WERI-Rb-1 (cell line): ENCODE results near the gene METTL16.

Experiments used
- DNase-seq: peaks from one replicate; pipeline ENCODE4 v3.0.0-alpha.2; 2020
- H3K27ac ChIP-seq: fragments of 250-450 bp; sonication (Bioruptor Pico); 2 replicates; pipeline ENCODE4 v1.5.1; 2020; ENCODE audit warnings: mild to moderate bottlenecking, moderate library complexity
- H3K27me3 ChIP-seq: fragments of 250-450 bp; sonication (Bioruptor Pico); 2 replicates; pipeline ENCODE4 v1.5.1; 2021; ENCODE audit warnings: mild to moderate bottlenecking, low read depth, moderate library complexity; ENCODE audit not compliant: insufficient read depth, severe bottlenecking
- H3K36me3 ChIP-seq: fragments of 250-450 bp; sonication (Bioruptor Pico); 2 replicates; pipeline ENCODE4 v1.5.1; 2020; ENCODE audit warnings: mild to moderate bottlenecking, moderate library complexity
- H3K4me3 ChIP-seq: 2 replicates; pipeline ENCODE4 v1.5.1; 2011; ENCODE audit warnings: low read depth, mild to moderate bottlenecking, control low read depth, low read length
- H3K9me3 ChIP-seq: fragments of 250-450 bp; sonication (Bioruptor Pico); 2 replicates; pipeline ENCODE4 v1.5.1; 2021; ENCODE audit warnings: mild to moderate bottlenecking, moderate library complexity; ENCODE audit not compliant: severe bottlenecking
- CTCF ChIP-seq: IDR thresholded peaks from 2 replicates; pipeline ENCODE4 v1.5.1; 2011; ENCODE audit warnings: low read depth, mild to moderate bottlenecking, control low read depth, inconsistent platforms, low read length

METTL16 gene

DNA sequence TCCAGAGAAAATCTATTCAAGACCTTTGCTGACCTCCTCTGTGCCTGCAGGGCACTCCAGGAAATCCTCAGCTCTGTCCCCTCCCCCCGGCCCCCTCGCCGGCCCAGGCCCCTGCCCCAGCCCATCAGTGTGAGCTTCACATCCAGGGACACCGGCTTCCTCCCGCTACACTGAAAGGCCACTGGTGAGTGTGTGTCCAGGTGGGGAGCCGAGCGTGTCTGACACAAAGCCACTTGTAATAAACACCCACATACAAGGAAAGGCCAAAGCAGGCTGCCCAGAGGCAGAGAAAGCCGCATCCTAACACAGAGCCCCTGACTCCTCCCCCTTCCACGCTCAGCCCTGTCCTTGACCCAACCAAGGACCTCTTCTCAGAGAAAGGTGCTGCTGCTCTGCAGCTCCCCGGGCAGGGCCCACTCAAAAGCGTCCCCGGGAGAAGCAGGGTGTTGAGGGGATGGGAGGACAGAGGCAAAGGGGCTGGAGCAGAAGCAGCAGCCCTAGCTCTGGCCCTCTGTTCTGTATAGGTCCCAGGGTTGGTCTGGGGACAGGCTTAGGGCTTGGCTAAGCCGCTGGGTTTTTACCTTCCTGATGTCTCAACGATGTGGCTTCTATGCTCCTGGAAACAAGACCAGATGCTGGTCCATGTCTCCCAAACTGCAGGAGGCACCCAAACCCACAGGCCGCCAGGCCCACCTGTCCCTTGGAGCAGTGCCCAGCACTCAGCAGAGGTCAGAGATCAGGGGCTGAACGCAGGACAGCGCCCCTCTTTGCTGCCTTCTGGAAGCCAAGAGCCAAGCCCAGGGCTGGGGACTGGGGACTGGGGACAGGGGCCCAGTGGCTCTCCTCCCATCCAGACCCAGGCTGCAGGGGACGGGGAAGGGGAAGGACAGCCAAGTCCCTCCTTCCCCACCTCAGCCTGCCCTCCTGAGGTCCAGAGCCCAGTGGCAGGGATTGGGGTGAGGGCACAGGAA is 126.2 kb downstream of the METTL16 start:
- Histone ChIP-seq H3K27ac (peak overlapping the region; percentile 65), H3K9me3 (no peaks in the 10 kb centered on the region), H3K27me3 (no peaks in the 10 kb centered on the region), H3K36me3 (peaks cover 24% of the 10 kb centered on the region), H3K4me3 (no peak overlapping the region)
- TF ChIP-seq CTCF, result no peak
- peak; percentile 56 for DNase-seq

DNA sequence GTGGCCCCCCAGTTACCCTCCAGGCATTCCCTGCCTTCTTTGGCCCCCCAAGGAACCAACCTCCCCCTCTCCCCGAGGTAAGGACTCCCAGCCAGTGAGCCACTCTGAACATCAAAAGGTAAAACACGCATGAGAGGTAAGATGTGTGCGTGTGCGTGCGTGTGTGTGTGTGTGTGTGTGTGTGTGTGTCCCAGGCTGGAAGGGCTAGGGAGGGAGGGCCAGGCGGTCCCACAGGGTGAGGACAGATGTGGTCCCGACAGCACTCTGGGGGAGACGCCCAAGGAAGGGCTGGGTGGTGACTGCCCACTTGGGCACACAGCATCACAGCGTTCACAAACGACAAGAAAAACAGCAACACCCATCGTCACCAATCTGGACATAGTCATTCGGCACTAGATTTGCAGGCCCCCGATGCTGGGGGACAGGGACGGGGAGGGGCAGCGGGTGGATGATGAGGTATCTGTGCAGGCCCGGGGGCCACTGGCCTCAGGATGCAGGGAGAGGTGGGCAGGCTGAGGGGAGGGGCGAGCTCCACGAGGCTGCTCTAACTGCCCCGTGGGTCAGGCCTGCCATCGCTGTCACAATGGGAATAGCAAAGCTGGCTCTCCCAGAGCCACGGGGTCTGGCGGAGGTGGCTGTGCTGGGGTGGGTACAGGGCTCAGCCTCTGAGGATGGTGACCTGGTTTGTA is 127.1 kb downstream of the METTL16 start:
- H3K27ac ChIP-seq, result peak overlapping the region; percentile 65
- H3K27me3 ChIP-seq, result no peaks in the 10 kb centered on the region
- H3K9me3 ChIP-seq, result no peaks in the 10 kb centered on the region
- DNase-seq, result no peak
- peaks cover 30% of the 10 kb centered on the region for H3K36me3 ChIP-seq
- no peak for TF ChIP-seq CTCF
- H3K4me3 ChIP-seq, result no peak overlapping the region

GRCh38 chr17:2383628-2384167 is 128.0 kb downstream of the METTL16 start:
- no peaks in the 10 kb centered on the region for H3K27me3 ChIP-seq
- peaks cover 39% of the 10 kb centered on the region for H3K36me3 ChIP-seq
- no peak for TF ChIP-seq CTCF
- H3K27ac ChIP-seq, result peak overlapping the region; percentile 62
- no peaks in the 10 kb centered on the region for H3K9me3 ChIP-seq
- no peak overlapping the region for H3K4me3 ChIP-seq
- no peak for DNase-seq

DNA sequence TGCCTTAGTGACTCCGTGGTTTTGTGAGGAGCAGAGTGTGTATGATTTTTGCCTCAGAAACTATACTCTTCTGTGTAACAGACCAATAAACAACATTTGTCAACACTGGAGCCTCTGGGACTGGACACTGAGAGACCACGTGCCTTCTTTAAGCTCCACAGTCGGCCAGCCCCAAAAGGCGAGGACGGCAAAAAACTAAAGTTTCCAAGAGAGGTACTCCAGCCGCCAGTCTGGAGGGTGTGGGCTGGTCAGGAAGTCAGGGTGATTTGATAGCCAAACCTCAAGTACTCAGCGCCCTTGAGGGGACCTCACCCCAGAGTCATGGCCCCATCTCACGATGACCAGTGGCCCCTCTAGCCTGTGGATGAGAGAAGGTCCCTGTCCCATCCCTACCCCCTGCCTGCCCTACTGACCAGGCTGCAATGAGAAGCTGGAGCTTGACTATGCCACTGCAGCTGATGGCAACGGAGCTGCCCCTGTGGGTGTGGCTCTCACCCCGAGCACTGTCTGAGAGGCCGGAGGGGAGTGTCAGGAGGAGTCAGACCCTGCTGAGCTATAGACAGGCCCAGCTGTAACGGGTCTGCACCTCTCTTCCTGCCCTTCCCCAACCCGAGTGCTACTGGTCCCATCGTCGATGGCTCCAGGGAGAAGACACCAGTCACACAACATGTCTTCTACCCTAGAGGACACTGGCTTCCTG is 130.6 kb downstream of the METTL16 start:
- Histone ChIP-seq H3K27me3 (no peaks in the 10 kb centered on the region), H3K36me3 (peaks cover 46% of the 10 kb centered on the region), H3K4me3 (no peak overlapping the region), H3K9me3 (no peaks in the 10 kb centered on the region), H3K27ac (peak overlapping the region; percentile 49)
- no peak for TF ChIP-seq CTCF
- DNase-seq, result no peak

- peak overlapping the region; percentile 49 for H3K27ac ChIP-seq
- DNase-seq, result peak; percentile 57
- no peak overlapping the region for H3K4me3 ChIP-seq
- H3K36me3 ChIP-seq, result peaks cover 48% of the 10 kb centered on the region
- no peaks in the 10 kb centered on the region for H3K9me3 ChIP-seq
- TF ChIP-seq CTCF, result no peak
- no peaks in the 10 kb centered on the region for H3K27me3 ChIP-seq
Observed at GRCh38 chr17:2380226-2380922, 131.3 kb downstream of the METTL16 start.
